CD14-positive monocyte (primary cell): ENCODE measurements around the gene TNFSF10. TPM values are rescaled to one million over a fixed set of nuclear protein-coding genes. Genes with fewer than 3 reads are reported as not detected.

Experiments
- DNase-seq, 3 donors: peaks; one replicate each; pipeline ENCODE4 v3.0.0-alpha.2; 2011 to 2022
- H2AFZ ChIP-seq: 2 replicates; pipeline ENCODE4 v1.6.0; 2012; ENCODE audit warnings: mild to moderate bottlenecking, low read depth, low read length, inconsistent platforms; ENCODE audit not compliant: insufficient read depth, poor library complexity, severe bottlenecking
- H3K27ac ChIP-seq, 2 donors: 1 replicate in 1 of 2; 2 replicates in 1 of 2; pipeline ENCODE4 v1.5.1; 2012 to 2013; ENCODE audit warnings: low read length in 2 of 2, control low read depth in 1 of 2, inconsistent platforms in 1 of 2, low read depth in 1 of 2, mild to moderate bottlenecking in 1 of 2
- H3K27me3 ChIP-seq, 2 donors: one replicate each; pipeline versions ENCODE4 v1.6.0 to v1.6.1; 2011 to 2013; ENCODE audit warnings: low read length in 2 of 2; ENCODE audit not compliant: control insufficient read depth in 2 of 2, insufficient read depth in 2 of 2
- H3K36me3 ChIP-seq, 2 donors: replicated peaks in 1 of 2; 1 replicate in 1 of 2; 2 replicates in 1 of 2; pipeline versions ENCODE4 v1.5.1 to v1.6.1; 2012 to 2013; ENCODE audit warnings: low read length in 2 of 2, control low read depth in 1 of 2, inconsistent platforms in 1 of 2, mild to moderate bottlenecking in 1 of 2; ENCODE audit not compliant: insufficient read depth in 2 of 2, control insufficient read depth in 1 of 2
- H3K4me1 ChIP-seq, 2 donors: 1 replicate in 1 of 2; 2 replicates in 1 of 2; pipeline versions ENCODE4 v1.5.1 to v1.6.1; 2012 to 2013; ENCODE audit warnings: low read length in 2 of 2, control low read depth in 1 of 2, inconsistent platforms in 1 of 2, mild to moderate bottlenecking in 1 of 2, moderate library complexity in 1 of 2; ENCODE audit not compliant: insufficient read depth in 2 of 2, control insufficient read depth in 1 of 2
- H3K4me2 ChIP-seq: replicated peaks from 2 replicates; pipeline ENCODE3; 2012; ENCODE audit warnings: low read length, moderate library complexity, mild to moderate bottlenecking; ENCODE audit not compliant: poor library complexity, severe bottlenecking; ENCODE audit errors: extremely low read depth
- H3K4me3 ChIP-seq, 3 experiments: fragments of 200-600 bp in 1 of 3; sonication (generic) in 1 of 3; replicated peaks in 1 of 3; 1 replicate in 2 of 3; 2 replicates in 1 of 3; pipeline ENCODE4 v1.5.1; 2011 to 2013; ENCODE audit warnings: low read length in 3 of 3, mild to moderate bottlenecking in 3 of 3, control low read depth in 2 of 3, low read depth in 2 of 3, inconsistent platforms in 1 of 3, moderate library complexity in 1 of 3
- H3K79me2 ChIP-seq: 2 replicates; pipeline ENCODE4 v1.6.0; 2012; ENCODE audit warnings: mild to moderate bottlenecking, control low read depth, inconsistent platforms, low read length, moderate library complexity; ENCODE audit not compliant: insufficient read depth
- H3K9ac ChIP-seq: 2 replicates; pipeline ENCODE4 v1.6.0; 2017; ENCODE audit warnings: low read length, mild to moderate bottlenecking; ENCODE audit not compliant: insufficient read depth, poor library complexity, severe bottlenecking
- H3K9me3 ChIP-seq, 2 donors: replicated peaks in 1 of 2; 1 replicate in 1 of 2; 2 replicates in 1 of 2; pipeline versions ENCODE4 v1.5.1 to v1.6.1; 2012 to 2013; ENCODE audit warnings: low read length in 2 of 2, control low read depth in 1 of 2; ENCODE audit not compliant: control insufficient read depth in 1 of 2, insufficient read depth in 1 of 2
- H4K20me1 ChIP-seq: 2 replicates; pipeline ENCODE4 v1.6.0; 2012; ENCODE audit warnings: mild to moderate bottlenecking, low read length, control low read depth, moderate library complexity; ENCODE audit not compliant: insufficient read depth
- H3K27ac Mint-ChIP-seq, 7 donors: one replicate each; pipeline ENCODE4 v1.8.0; 2020; ENCODE audit warnings: mild to moderate bottlenecking in 7 of 7, mixed read lengths in 7 of 7, moderate library complexity in 6 of 7, inconsistent platforms in 2 of 7
- H3K27me3 Mint-ChIP-seq, 3 donors: one replicate each; pipeline ENCODE4 v1.8.0; 2021 to 2022; ENCODE audit warnings: low read depth in 3 of 3, mild to moderate bottlenecking in 3 of 3, mixed read lengths in 3 of 3, moderate library complexity in 3 of 3, inconsistent platforms in 1 of 3
- H3K36me3 Mint-ChIP-seq, 2 donors: one replicate each; pipeline ENCODE4 v1.8.0; 2020; ENCODE audit warnings: mixed read lengths in 2 of 2, inconsistent platforms in 1 of 2, mild to moderate bottlenecking in 1 of 2
- H3K4me1 Mint-ChIP-seq: one replicate; pipeline ENCODE4 v1.8.0; 2020; ENCODE audit warnings: mild to moderate bottlenecking, mixed read lengths
- H3K4me3 Mint-ChIP-seq, 2 donors: one replicate each; pipeline ENCODE4 v1.8.0; 2020; ENCODE audit warnings: mild to moderate bottlenecking in 2 of 2, mixed read lengths in 2 of 2, moderate library complexity in 1 of 2
- H3K9me3 Mint-ChIP-seq, 7 donors: one replicate each; pipeline ENCODE4 v1.8.0; 2020 to 2022; ENCODE audit warnings: mixed read lengths in 7 of 7, mild to moderate bottlenecking in 6 of 7, moderate library complexity in 6 of 7, inconsistent platforms in 2 of 7
- WGBS: methylation state at CpG from one replicate; pipeline ENCODE4 v1.1.5; 2013; ENCODE audit warnings: missing lambda C conversion rate; ENCODE audit not compliant: insufficient coverage; 5-methylcytosine and 5-hydroxymethylcytosine counted together
- intact Hi-C, 2 donors: fragments of 100-400 bp; cut with micrococcal nuclease; formaldehyde crosslinking; loops; one replicate each; pipeline versions ENCODE4 v1.15.0 to v1.15.1; 2023
- polyA plus RNA-seq, 3 donors: library from polyadenylated mRNA; depleted of rRNA in 1 of 3; unstranded in 2 of 3; stranded (reverse) in 1 of 3; fragments of 300-500 nt in 2 of 3; fragments of >200 nt in 1 of 3; fragmentation: Illumina TruSeq in 2 of 3; gene quantifications; 1 replicate in 2 of 3; 2 replicates in 1 of 3; pipeline ENCODE4 v1.2.3, GENCODE V29; 2012 to 2021
- TF ChIP-seq, protein P1 (sequence below): fragments of 200-600 bp; IDR thresholded peaks from one replicate; pipeline ENCODE4 v1.8.0; 2022; ENCODE audit warnings: antibody characterized with exemption, mild to moderate bottlenecking

Gene TNFSF10
- polyA plus RNA-seq, 3 donors = 146 to 293 (median 264) TPM

DNA sequence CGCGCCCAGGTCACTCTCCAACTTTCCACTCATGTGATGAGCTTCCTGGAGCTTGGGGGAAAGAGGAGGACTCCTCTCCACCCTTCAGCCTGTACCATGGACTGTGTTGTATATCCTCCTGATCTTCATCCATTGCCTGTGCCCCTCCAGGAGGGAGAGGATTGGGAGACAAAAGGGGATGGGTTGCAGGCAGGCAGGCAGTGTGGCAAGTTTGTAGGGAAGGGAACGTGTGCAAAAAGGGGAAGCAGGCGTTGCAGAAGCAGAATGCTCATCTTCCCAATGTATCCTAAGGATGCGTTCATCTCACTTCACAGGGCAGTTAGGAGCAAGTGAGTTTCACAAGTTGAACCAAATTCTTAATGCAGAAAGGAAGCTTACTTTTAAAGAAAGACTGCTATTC, 46.9 kb downstream of the TNFSF10 start:
- H3K9me3 ChIP-seq = peaks cover 0 to 3% of the 10 kb centered on the region in 2 donors
- WGBS = no CpG with 5 or more reads among the region's 5 CpGs
- no peaks in the 10 kb centered on the region for H4K20me1 ChIP-seq
- no peaks in the 10 kb centered on the region for H3K36me3 Mint-ChIP-seq
- H3K27ac ChIP-seq = no peak overlapping the region
- no peak overlapping the region for H3K9ac ChIP-seq
- TF ChIP-seq, protein P1, sequence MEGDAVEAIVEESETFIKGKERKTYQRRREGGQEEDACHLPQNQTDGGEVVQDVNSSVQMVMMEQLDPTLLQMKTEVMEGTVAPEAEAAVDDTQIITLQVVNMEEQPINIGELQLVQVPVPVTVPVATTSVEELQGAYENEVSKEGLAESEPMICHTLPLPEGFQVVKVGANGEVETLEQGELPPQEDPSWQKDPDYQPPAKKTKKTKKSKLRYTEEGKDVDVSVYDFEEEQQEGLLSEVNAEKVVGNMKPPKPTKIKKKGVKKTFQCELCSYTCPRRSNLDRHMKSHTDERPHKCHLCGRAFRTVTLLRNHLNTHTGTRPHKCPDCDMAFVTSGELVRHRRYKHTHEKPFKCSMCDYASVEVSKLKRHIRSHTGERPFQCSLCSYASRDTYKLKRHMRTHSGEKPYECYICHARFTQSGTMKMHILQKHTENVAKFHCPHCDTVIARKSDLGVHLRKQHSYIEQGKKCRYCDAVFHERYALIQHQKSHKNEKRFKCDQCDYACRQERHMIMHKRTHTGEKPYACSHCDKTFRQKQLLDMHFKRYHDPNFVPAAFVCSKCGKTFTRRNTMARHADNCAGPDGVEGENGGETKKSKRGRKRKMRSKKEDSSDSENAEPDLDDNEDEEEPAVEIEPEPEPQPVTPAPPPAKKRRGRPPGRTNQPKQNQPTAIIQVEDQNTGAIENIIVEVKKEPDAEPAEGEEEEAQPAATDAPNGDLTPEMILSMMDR = no peak
- no peaks in the 10 kb centered on the region for H3K27me3 ChIP-seq
- H3K4me2 ChIP-seq = peak overlapping the region; percentile 71
- H3K4me1 Mint-ChIP-seq = peaks cover 15% of the 10 kb centered on the region
- H3K4me3 Mint-ChIP-seq = peak overlapping the region; percentile 67 to 90
- H3K79me2 ChIP-seq = no peaks in the 10 kb centered on the region
- peaks cover 0 to 4% (median 2%) of the 10 kb centered on the region in 3 donors for H3K27me3 Mint-ChIP-seq
- intact Hi-C loops = no loop called here
- H3K27ac Mint-ChIP-seq = peak overlapping the region in 2 of 7 donors; percentile 33 to 78
- H3K36me3 ChIP-seq = no peaks in the 10 kb centered on the region
- peak overlapping the region in 1 of 3 experiments; percentile 65 for H3K4me3 ChIP-seq
- H3K9me3 Mint-ChIP-seq = peaks cover 2 to 8% (median 3%) of the 10 kb centered on the region in 7 donors
- H2AFZ ChIP-seq = peak overlapping the region; percentile 57
- DNase-seq = peak; percentile 31 to 42 (median 41)
- peaks cover 8 to 13% of the 10 kb centered on the region in 2 donors for H3K4me1 ChIP-seq

DNA sequence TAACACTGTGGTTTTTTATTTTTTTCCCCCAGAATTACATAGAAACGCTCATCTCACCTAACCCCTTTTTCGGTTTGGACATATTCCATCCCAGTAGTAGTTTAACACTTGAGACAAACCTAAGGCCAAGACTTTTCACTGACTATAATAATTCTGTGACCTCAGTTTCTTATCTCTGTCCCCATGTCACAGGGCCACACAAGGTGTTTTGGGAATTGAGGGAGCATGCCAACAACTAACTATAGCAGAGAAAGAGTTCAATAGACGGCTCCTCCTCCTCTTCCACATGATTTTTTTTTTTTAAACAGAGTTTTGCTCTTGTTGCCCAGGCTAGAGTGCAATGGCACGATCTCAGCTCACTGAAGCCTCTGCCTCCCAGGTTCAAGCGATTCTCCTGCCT, 47.5 kb downstream of the TNFSF10 start:
- H2AFZ ChIP-seq = no peak overlapping the region
- H3K4me2 ChIP-seq = no peak overlapping the region
- Mint-ChIP-seq H3K36me3 (no peaks in the 10 kb centered on the region), H3K27me3 (peaks cover 0 to 7% (median 2%) of the 10 kb centered on the region in 3 donors), H3K4me3 (no peak overlapping the region), H3K27ac (no peak overlapping the region), H3K4me1 (peaks cover 15% of the 10 kb centered on the region), H3K9me3 (peaks cover 2 to 8% (median 4%) of the 10 kb centered on the region in 7 donors)
- DNase-seq = no peak
- H3K27ac ChIP-seq = no peak overlapping the region
- H4K20me1 ChIP-seq = no peaks in the 10 kb centered on the region
- H3K79me2 ChIP-seq = no peaks in the 10 kb centered on the region
- intact Hi-C loops = no loop called here
- H3K9me3 ChIP-seq = peaks cover 0 to 3% of the 10 kb centered on the region in 2 donors
- WGBS = no CpG with 5 or more reads among the region's 5 CpGs
- TF ChIP-seq, protein P1 = no peak
- H3K27me3 ChIP-seq = no peaks in the 10 kb centered on the region
- no peak overlapping the region for H3K4me3 ChIP-seq
- peaks cover 8 to 13% of the 10 kb centered on the region in 2 donors for H3K4me1 ChIP-seq
- no peak overlapping the region for H3K9ac ChIP-seq
- H3K36me3 ChIP-seq = no peaks in the 10 kb centered on the region
